Skin epidermis (tissue), 12 donors: ENCODE measurements around the gene UBE2E1.

ENCODE experiments used
- H3K27ac ChIP-seq, 21 experiments: fragments of 200-600 bp; sonication (generic) in 11 of 21; one replicate each; pipeline ENCODE4 v1.5.0; 2020; ENCODE audit warnings: mild to moderate bottlenecking in 3 of 21, inconsistent platforms in 2 of 21, moderate library complexity in 2 of 21
- H3K4me3 ChIP-seq, 7 experiments: fragments of 200-600 bp; sonication (generic) in 2 of 7; one replicate each; pipeline ENCODE4 v1.5.0; 2020; ENCODE audit warnings: inconsistent platforms in 2 of 7, mild to moderate bottlenecking in 2 of 7, moderate library complexity in 1 of 7

UBE2E1 gene

GRCh38 chr3:23805633-23806533 is at the start of gene UBE2E1:
Gene UBE2E1 (plus strand): TSS chr3:23805955. CDS start chr3:23807270, 1,315 bp downstream.
- Histone ChIP-seq H3K4me3 (peak within 1 kb of the TSS; percentile 62 to 98 (median 90)), H3K27ac (peak within 1 kb of the TSS; percentile 61 to 98 (median 93))

DNA sequence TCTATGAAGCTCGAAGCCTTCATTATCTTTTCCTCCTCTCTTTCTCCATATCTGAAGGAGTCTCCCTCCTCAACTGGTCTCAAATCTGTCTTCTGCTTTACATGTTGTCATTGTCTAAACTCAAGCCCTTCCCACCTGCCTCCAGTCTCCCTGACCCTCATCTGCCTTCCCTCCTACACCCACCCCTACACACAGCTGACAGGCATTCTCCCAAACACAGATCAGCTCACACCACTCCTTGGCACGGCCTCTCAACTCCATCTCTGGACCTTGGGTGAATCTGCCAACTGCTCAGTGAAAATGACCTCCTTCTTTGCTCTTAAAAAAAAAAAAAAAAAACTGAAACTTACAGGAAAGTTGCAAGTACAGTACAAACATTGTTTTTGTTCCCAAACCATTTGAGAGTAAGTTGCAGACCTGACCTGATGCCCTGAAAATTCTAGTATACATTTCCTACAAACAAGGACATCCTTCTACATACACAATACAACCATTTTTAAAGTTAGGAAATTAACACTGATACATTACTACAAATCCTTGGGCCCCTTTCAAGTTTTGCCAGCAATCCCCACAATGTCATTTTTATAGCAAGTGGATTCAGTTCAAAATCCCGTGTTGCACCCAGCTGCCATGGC is 49.4 kb upstream of the UBE2E1 start:
- no peak overlapping the region for H3K4me3 ChIP-seq
- H3K27ac ChIP-seq = no peak overlapping the region

DNA sequence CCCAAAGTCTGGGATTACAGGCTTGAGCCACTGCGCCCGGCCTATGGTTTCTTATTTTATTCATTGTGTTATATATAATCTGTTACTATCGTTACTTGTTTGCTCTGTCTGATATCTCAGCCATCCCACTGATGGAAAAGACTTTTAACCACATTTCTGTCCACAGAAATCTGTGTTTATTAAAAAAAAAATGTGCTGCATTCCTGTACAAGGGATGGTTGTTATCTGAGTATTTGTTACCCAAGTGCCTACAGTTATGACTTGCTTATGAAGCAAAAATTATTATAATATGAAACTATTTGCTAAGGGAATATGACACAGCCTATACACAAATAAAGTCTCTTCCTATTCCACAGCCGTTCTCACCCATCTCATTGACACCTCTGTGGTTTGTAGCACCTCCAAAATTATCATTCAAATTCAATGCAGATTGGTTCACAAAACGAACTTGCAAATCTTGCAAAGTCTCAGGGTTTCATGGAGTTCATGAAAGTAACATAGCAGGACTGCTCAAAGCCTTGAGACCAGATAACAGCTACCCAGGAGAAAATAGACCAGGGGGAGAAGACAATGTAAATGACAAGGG is 47.4 kb upstream of the UBE2E1 start:
- H3K4me3 ChIP-seq = no peak overlapping the region
- H3K27ac ChIP-seq = no peak overlapping the region

GRCh38 chr3:23760325-23760724 is 45.4 kb upstream of the UBE2E1 start:
- Histone ChIP-seq H3K4me3 (no peak overlapping the region), H3K27ac (no peak overlapping the region)

GRCh38 chr3:23760871-23761373 is 44.8 kb upstream of the UBE2E1 start:
- Histone ChIP-seq H3K27ac (no peak overlapping the region), H3K4me3 (no peak overlapping the region)

DNA sequence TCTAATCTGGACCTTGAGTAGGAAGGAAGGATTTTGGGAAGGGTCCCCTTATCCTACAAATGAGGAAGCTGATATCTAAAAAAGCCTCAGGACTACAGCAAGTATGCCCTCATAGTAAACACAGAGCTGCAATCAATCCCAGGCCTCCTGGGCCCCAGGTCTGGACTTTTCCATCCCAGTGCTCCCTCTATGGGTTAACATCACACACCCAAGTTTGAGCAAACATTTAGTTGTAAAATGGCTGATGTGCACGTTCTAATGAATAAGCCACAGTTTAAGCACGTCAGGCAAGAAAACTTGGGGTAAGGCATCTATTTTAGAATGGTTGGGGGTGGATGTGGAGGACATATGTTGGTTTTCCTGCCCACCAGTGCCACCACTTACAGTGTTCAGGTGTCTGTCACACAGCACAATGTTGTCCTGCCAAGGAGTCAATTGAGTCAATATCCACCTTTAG is 44.3 kb upstream of the UBE2E1 start:
- no peak overlapping the region for H3K27ac ChIP-seq
- H3K4me3 ChIP-seq = no peak overlapping the region

DNA sequence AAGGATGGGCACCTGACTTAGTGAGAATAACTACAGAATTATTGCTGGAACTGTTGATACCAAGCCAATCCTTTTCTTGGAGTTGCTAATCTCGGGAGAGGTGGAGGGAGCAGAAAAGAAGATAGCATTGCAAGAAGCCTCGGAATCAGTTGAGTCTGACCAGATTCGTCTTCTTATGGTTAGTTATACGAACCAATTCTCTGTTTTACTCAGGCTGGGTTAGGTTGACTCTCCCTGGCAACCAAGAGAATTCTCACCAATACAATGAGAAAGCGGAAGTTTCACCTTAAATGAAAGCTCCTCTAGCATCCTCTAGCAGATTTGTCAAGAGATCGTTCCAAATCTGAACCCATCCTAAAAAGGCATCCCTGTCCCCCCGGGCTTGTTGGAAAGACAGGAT is 43.5 kb upstream of the UBE2E1 start:
- H3K27ac ChIP-seq = peak overlapping the region in 7 of 21 experiments; percentile 31 to 81 (median 76)
- H3K4me3 ChIP-seq = no peak overlapping the region

GRCh38 chr3:23762759-23763477 is 42.8 kb upstream of the UBE2E1 start:
- H3K27ac ChIP-seq = peak overlapping the region in 15 of 21 experiments; percentile 4 to 81 (median 69)

DNA sequence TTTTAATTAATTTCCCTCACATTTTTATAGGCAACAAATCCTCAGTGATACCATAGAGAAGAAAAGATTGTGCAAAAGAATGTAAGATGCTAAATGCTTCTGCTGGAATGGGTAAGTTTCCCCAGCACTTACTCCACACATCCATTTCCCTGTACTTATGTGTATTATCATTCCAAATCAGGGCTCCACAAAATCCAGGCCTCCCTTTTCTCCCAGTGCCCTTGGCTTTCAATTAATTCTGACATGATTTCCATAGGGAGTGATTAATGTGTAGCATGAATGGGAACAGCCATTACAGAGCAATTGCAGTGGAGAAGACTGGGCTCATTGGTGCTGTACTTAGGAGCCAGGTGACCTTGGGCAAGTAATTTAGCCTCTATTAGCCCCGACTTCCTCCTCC is 41.3 kb upstream of the UBE2E1 start:
- Histone ChIP-seq H3K4me3 (no peak overlapping the region), H3K27ac (no peak overlapping the region)

More at GRCh38 chr3:23762759-23763477, 42.8 kb upstream of the UBE2E1 start:
- peak overlapping the region in 2 of 7 experiments; percentile 5 to 13 for H3K4me3 ChIP-seq

DNA sequence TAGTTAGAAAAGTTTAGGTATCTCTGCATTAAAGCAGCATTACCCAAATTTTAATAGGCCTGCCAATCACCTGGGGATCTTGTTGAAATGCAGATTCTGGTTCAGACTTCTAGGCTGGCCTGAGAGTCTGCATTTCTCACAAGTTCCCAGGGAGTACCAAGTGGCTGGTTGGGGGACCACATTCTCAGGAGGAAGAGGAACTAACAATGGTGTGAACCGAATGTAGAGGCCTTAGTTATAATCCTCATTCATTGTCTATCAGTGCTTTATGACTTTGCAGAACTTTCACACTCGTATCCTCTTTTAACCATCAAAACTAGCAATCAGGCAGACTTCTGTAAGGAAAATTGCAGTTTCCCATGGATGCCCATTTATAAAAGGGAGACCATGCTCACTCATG is 38.2 kb upstream of the UBE2E1 start:
- no peak overlapping the region for H3K4me3 ChIP-seq
- H3K27ac ChIP-seq = no peak overlapping the region

GRCh38 chr3:23775254-23775909 is 30.4 kb upstream of the UBE2E1 start:
- H3K4me3 ChIP-seq = no peak overlapping the region

GRCh38 chr3:23776352-23776891 is 29.3 kb upstream of the UBE2E1 start:
- Histone ChIP-seq H3K27ac (peak overlapping the region in 12 of 21 experiments; percentile 17 to 88 (median 56)), H3K4me3 (no peak overlapping the region)

More at GRCh38 chr3:23775254-23775909, 30.4 kb upstream of the UBE2E1 start:
- no peak overlapping the region for H3K27ac ChIP-seq

DNA sequence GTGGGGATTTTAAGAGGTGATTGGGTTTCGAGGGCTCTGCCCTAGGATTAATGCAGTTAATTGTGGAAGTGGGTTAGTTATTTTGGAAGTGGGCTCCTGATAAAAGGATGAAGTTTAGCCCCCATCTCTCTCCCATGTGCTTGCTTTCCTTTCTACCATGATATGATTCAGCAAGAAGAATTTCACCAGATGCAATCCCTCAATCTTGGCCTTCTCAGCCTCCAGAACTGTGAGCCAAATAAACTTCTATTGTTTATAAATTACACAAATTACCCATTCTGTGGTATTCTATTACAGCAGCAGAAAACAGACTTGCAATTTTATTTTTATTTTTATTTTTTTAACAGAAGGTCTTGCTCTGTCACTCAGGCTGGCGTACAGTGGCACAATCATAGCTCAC is 27.3 kb upstream of the UBE2E1 start:
- no peak overlapping the region for H3K27ac ChIP-seq
- no peak overlapping the region for H3K4me3 ChIP-seq

DNA sequence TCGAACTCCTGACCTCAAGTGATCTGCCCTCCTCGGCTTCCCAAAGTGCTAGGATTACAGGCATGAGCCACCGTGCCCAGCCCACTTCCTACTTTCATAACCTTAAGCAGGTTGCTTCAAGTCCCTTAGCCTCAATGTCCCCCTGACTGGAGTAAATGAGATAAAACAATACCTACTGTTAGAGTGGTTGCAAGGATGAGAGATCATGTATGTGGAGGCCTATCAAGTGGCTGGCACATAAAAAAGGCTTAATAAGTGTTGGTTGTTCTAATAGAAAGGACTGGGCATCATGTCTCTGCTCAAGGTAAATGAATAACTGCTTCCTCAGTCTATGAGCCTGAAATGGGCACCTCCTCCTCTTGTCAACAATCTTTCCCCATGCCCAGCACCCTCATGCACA is 25.9 kb upstream of the UBE2E1 start:
- no peak overlapping the region for H3K4me3 ChIP-seq

DNA sequence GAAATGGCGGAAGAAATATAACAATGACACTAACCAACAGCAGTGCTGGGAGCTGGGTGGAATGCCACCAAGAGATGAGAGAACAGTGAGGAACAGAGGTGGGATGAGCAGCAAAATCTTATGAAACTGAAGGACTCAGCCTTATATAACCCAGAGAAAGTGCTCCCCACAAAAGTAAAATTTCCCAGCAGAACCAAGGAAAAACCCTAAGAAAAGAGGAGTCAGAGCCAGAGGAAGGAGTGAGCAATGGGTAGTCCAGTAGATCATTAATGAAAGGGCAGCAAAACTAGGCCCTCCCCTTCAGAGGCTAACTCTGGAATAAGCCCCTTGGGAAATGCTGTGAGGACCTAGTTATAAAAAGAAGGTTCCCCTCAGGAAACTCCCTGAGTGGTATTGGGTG is 24.7 kb upstream of the UBE2E1 start:
- no peak overlapping the region for H3K4me3 ChIP-seq
- no peak overlapping the region for H3K27ac ChIP-seq

More for the DNA sequence above, 25.9 kb upstream of the UBE2E1 start:
- no peak overlapping the region for H3K27ac ChIP-seq

GRCh38 chr3:23781871-23782270 is 23.9 kb upstream of the UBE2E1 start:
- Histone ChIP-seq H3K4me3 (no peak overlapping the region), H3K27ac (no peak overlapping the region)

DNA sequence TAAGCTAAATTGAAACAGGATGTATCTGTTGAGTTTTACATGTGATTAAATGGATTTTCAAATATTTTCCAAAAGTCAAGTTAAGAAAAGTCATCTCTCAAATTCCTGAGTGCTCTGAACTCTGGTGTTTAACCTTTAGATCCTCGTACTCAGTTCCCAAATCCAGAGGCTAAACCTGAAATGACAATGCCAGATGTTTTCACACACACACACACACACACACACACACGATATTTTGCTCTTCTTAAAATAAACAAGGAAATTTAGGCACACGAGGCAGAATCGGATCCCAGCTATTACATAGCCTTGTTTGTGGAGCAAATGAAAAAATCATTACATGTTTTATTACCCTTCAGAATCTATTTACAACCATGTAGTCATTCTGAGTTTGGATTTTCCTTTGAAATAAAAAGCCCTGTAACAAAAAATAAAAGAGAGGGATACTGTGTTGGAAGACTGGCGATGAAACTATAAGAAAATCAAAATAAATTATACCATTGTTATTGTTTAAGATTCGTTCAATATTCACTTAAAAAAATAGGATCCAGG is 20.6 kb upstream of the UBE2E1 start:
- H3K27ac ChIP-seq = no peak overlapping the region

GRCh38 chr3:23785882-23786281 is 19.9 kb upstream of the UBE2E1 start:
- H3K4me3 ChIP-seq = no peak overlapping the region
- no peak overlapping the region for H3K27ac ChIP-seq

More for the DNA sequence above, 20.6 kb upstream of the UBE2E1 start:
- H3K4me3 ChIP-seq = no peak overlapping the region
